ENCODE measurements around the gene NCKAP5.

NCKAP5 gene

GRCh38 chr2:133571249-133571648 lies 3.0 kb upstream of the NCKAP5 start:
- in situ Hi-C loops (cut with MboI; ENCODE audit: low pct_unique_long_range_greater_than_20kb, low sequenced_read_pairs, unreplicated experiment): no loop called here
- no peak for TF ChIP-seq CTCF (IDR thresholded peaks at IDR 0.05; ENCODE audit: extremely low read depth, insufficient read depth, missing control alignments)
- no peak for DNase-seq (ENCODE audit: low spot score)

- TF ChIP-seq CTCF (IDR thresholded peaks at IDR 0.05; ENCODE audit: extremely low read depth, insufficient read depth, missing control alignments): no peak
- in situ Hi-C loops (cut with MboI; ENCODE audit: low pct_unique_long_range_greater_than_20kb, low sequenced_read_pairs, unreplicated experiment): no loop called here
- no peak for DNase-seq (ENCODE audit: low spot score)
These were observed 2.3 kb upstream of the NCKAP5 start for GRCh38 chr2:133570542-133570941.

GRCh38 chr2:133569286-133569830 lies 1.1 kb upstream of the NCKAP5 start:
- TF ChIP-seq CTCF (IDR thresholded peaks at IDR 0.05; ENCODE audit: extremely low read depth, insufficient read depth, missing control alignments): no peak
- in situ Hi-C loops (cut with MboI; ENCODE audit: low pct_unique_long_range_greater_than_20kb, low sequenced_read_pairs, unreplicated experiment): no loop called here
- DNase-seq (ENCODE audit: low spot score): no peak

GRCh38 chr2:133568598-133568997 lies 335 bp upstream of the NCKAP5 start:
- DNase-seq (ENCODE audit: low spot score): no peak
- in situ Hi-C loops (cut with MboI; ENCODE audit: low pct_unique_long_range_greater_than_20kb, low sequenced_read_pairs, unreplicated experiment): no loop called here
- TF ChIP-seq CTCF (IDR thresholded peaks at IDR 0.05; ENCODE audit: extremely low read depth, insufficient read depth, missing control alignments): no peak

- TF ChIP-seq CTCF (IDR thresholded peaks at IDR 0.05; ENCODE audit: extremely low read depth, insufficient read depth, missing control alignments): no peak
These were observed 5.7 kb downstream of the NCKAP5 start for GRCh38 chr2:133562558-133562957.

GRCh38 chr2:133561045-133561852 lies 7.0 kb downstream of the NCKAP5 start:
- in situ Hi-C loops (cut with MboI; ENCODE audit: low pct_unique_long_range_greater_than_20kb, low sequenced_read_pairs, unreplicated experiment): no loop called here
- TF ChIP-seq CTCF (IDR thresholded peaks at IDR 0.05; ENCODE audit: extremely low read depth, insufficient read depth, missing control alignments): peak; percentile 66
- peak; percentile 23 for DNase-seq (ENCODE audit: low spot score)

More at GRCh38 chr2:133562558-133562957, 5.7 kb downstream of the NCKAP5 start:
- no peak for DNase-seq (ENCODE audit: low spot score)
- in situ Hi-C loops (cut with MboI; ENCODE audit: low pct_unique_long_range_greater_than_20kb, low sequenced_read_pairs, unreplicated experiment): no loop called here
